ENCODE measurements around the gene TPTE. TPM values are rescaled to one million over a fixed set of nuclear protein-coding genes. Genes with fewer than 3 reads are reported as not detected.
"Not testable (repeated sequence)": the region's sequence is repeated elsewhere in the genome, so short reads cannot be mapped to it uniquely, and the experiment has no call there.

Gene TPTE
- total and polyA plus RNA-seq, 10 of the 15 experiments (the other 5 are each of a cell fraction or from before 2014, with no cell fraction given), result 0.03 TPM; not detected in 9

GRCh38 chr21:10477794-10478193 is 43.6 kb upstream of the TPTE start:
- H3K9ac ChIP-seq (ENCODE audit: control insufficient read depth, insufficient read depth, low read length); POLR2A ChIA-PET; RAD21 ChIA-PET (ENCODE audit: unreplicated experiment); DNase-seq (ENCODE audit: low read depth, low spot score); H3K4me1 ChIP-seq (ENCODE audit: control insufficient read depth, insufficient read depth, low read length); H3K4me3 ChIP-seq; H3K36me3 ChIP-seq (ENCODE audit: control insufficient read depth in 2 of 2, insufficient read depth in 2 of 2, low read length in 1 of 2); intact Hi-C loops (cut with micrococcal nuclease; ENCODE audit: unreplicated experiment); H2AFZ ChIP-seq (ENCODE audit: control insufficient read depth, low read depth, low read length); H3K9me3 ChIP-seq (replicated peaks; ENCODE audit: control insufficient read depth, insufficient read depth, low read length); H3K4me2 ChIP-seq (ENCODE audit: control insufficient read depth, insufficient read depth); ATAC-seq; FAIRE-seq; in situ Hi-C loops (cut with MboI); SMC1A ChIA-PET (ENCODE audit: uncharacterized antibody, unreplicated experiment); BruUV-seq (replicated peaks); H3K79me2 ChIP-seq (ENCODE audit: control insufficient read depth, insufficient read depth, low read length); CTCF ChIA-PET; H4K20me1 ChIP-seq (ENCODE audit: control insufficient read depth, insufficient read depth); H3K27me3 ChIP-seq (replicated peaks in 1 of 2; ENCODE audit: control insufficient read depth in 2 of 2, insufficient read depth in 2 of 2, low read length in 1 of 2); H3K27ac ChIP-seq (ENCODE audit: control insufficient read depth, insufficient read depth): not testable (repeated sequence)
- 14% methylated on average over 7 of the region's 7 CpGs for WGBS (ENCODE audit: insufficient coverage, insufficient replicate concordance, low lambda C conversion rate, missing lambda C conversion rate)

GRCh38 chr21:10479875-10480274 is 41.5 kb upstream of the TPTE start:
- H3K79me2 ChIP-seq (ENCODE audit: control insufficient read depth, insufficient read depth, low read length); FAIRE-seq; CTCF ChIA-PET; in situ Hi-C loops (cut with MboI); H3K4me1 ChIP-seq (ENCODE audit: control insufficient read depth, insufficient read depth, low read length); H3K27me3 ChIP-seq (replicated peaks in 1 of 2; ENCODE audit: control insufficient read depth in 2 of 2, insufficient read depth in 2 of 2, low read length in 1 of 2); DNase-seq (ENCODE audit: low read depth, low spot score); intact Hi-C loops (cut with micrococcal nuclease; ENCODE audit: unreplicated experiment); H2AFZ ChIP-seq (ENCODE audit: control insufficient read depth, low read depth, low read length); H3K9ac ChIP-seq (ENCODE audit: control insufficient read depth, insufficient read depth, low read length); H3K4me3 ChIP-seq; H3K27ac ChIP-seq (ENCODE audit: control insufficient read depth, insufficient read depth); RAD21 ChIA-PET (ENCODE audit: unreplicated experiment); ATAC-seq; H3K36me3 ChIP-seq (ENCODE audit: control insufficient read depth in 2 of 2, insufficient read depth in 2 of 2, low read length in 1 of 2); H3K4me2 ChIP-seq (ENCODE audit: control insufficient read depth, insufficient read depth); H4K20me1 ChIP-seq (ENCODE audit: control insufficient read depth, insufficient read depth); H3K9me3 ChIP-seq (replicated peaks; ENCODE audit: control insufficient read depth, insufficient read depth, low read length); BruUV-seq (replicated peaks); POLR2A ChIA-PET: not testable (repeated sequence)
- WGBS (ENCODE audit: insufficient coverage, insufficient replicate concordance, low lambda C conversion rate, missing lambda C conversion rate), result 0% methylated on average over 4 of the region's 4 CpGs
- SMC1A ChIA-PET (ENCODE audit: uncharacterized antibody, unreplicated experiment), result interaction anchor here (0.6 kb wide), 1 partner anchor 12 kb away, joined by 4 read pairs; no protein-coding TSS in a partner anchor

GRCh38 chr21:10484864-10485263 is 36.5 kb upstream of the TPTE start:
- H3K4me3 ChIP-seq; H2AFZ ChIP-seq (ENCODE audit: control insufficient read depth, low read depth, low read length); SMC1A ChIA-PET (ENCODE audit: uncharacterized antibody, unreplicated experiment); BruUV-seq (replicated peaks); H3K4me2 ChIP-seq (ENCODE audit: control insufficient read depth, insufficient read depth); RAD21 ChIA-PET (ENCODE audit: unreplicated experiment); H3K36me3 ChIP-seq (ENCODE audit: control insufficient read depth in 2 of 2, insufficient read depth in 2 of 2, low read length in 1 of 2); FAIRE-seq; H3K9me3 ChIP-seq (replicated peaks; ENCODE audit: control insufficient read depth, insufficient read depth, low read length); DNase-seq (ENCODE audit: low read depth, low spot score); ATAC-seq; intact Hi-C loops (cut with micrococcal nuclease; ENCODE audit: unreplicated experiment); H3K9ac ChIP-seq (ENCODE audit: control insufficient read depth, insufficient read depth, low read length); POLR2A ChIA-PET; H3K27ac ChIP-seq (ENCODE audit: control insufficient read depth, insufficient read depth); H3K27me3 ChIP-seq (replicated peaks in 1 of 2; ENCODE audit: control insufficient read depth in 2 of 2, insufficient read depth in 2 of 2, low read length in 1 of 2); H4K20me1 ChIP-seq (ENCODE audit: control insufficient read depth, insufficient read depth); H3K4me1 ChIP-seq (ENCODE audit: control insufficient read depth, insufficient read depth, low read length); H3K79me2 ChIP-seq (ENCODE audit: control insufficient read depth, insufficient read depth, low read length); in situ Hi-C loops (cut with MboI); CTCF ChIA-PET: not testable (repeated sequence)
- WGBS (ENCODE audit: insufficient coverage, insufficient replicate concordance, low lambda C conversion rate, missing lambda C conversion rate), result 13% methylated on average over 3 of the region's 3 CpGs

GRCh38 chr21:10490453-10490852 is 30.9 kb upstream of the TPTE start:
- H3K4me1 ChIP-seq (ENCODE audit: control insufficient read depth, insufficient read depth, low read length); in situ Hi-C loops (cut with MboI); intact Hi-C loops (cut with micrococcal nuclease; ENCODE audit: unreplicated experiment); RAD21 ChIA-PET (ENCODE audit: unreplicated experiment); H2AFZ ChIP-seq (ENCODE audit: control insufficient read depth, low read depth, low read length); FAIRE-seq; H3K27ac ChIP-seq (ENCODE audit: control insufficient read depth, insufficient read depth); H3K4me2 ChIP-seq (ENCODE audit: control insufficient read depth, insufficient read depth); H3K9ac ChIP-seq (ENCODE audit: control insufficient read depth, insufficient read depth, low read length); H3K79me2 ChIP-seq (ENCODE audit: control insufficient read depth, insufficient read depth, low read length); POLR2A ChIA-PET; BruUV-seq (replicated peaks); H3K9me3 ChIP-seq (replicated peaks; ENCODE audit: control insufficient read depth, insufficient read depth, low read length); H3K27me3 ChIP-seq (replicated peaks in 1 of 2; ENCODE audit: control insufficient read depth in 2 of 2, insufficient read depth in 2 of 2, low read length in 1 of 2); H4K20me1 ChIP-seq (ENCODE audit: control insufficient read depth, insufficient read depth); CTCF ChIA-PET; DNase-seq (ENCODE audit: low read depth, low spot score); SMC1A ChIA-PET (ENCODE audit: uncharacterized antibody, unreplicated experiment); ATAC-seq; H3K4me3 ChIP-seq; H3K36me3 ChIP-seq (ENCODE audit: control insufficient read depth in 2 of 2, insufficient read depth in 2 of 2, low read length in 1 of 2): not testable (repeated sequence)
- 24% methylated on average over 3 of the region's 3 CpGs for WGBS (ENCODE audit: insufficient coverage, insufficient replicate concordance, low lambda C conversion rate, missing lambda C conversion rate)
